SK-N-DZ (cell line): ENCODE measurements around the gene GRPEL1.

ENCODE experiments used
- DNase-seq: peaks from one replicate; pipeline ENCODE4 v3.0.0-alpha.2; 2015; ENCODE audit warnings: low spot score

Gene GRPEL1

DNA sequence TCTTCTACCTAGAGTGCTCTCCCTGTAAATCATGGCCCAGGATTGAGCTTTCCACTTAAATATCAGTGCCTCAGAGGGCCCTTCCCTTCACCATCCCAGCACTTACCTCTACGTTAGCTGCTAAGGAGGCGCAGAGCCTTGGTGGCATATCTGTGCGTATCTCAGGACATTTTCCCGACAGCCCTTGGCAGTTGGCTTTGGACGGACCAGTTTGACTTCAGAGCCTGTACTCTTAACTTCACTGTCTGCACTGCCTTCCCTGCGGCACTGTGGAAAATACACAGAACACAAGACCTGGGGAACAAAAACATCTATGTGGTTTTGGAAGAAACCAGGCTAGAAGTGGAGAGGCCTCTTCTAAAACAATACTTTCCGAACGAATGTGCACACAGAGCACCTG, 22.3 kb downstream of the GRPEL1 start:
- DNase-seq = no peak

DNA sequence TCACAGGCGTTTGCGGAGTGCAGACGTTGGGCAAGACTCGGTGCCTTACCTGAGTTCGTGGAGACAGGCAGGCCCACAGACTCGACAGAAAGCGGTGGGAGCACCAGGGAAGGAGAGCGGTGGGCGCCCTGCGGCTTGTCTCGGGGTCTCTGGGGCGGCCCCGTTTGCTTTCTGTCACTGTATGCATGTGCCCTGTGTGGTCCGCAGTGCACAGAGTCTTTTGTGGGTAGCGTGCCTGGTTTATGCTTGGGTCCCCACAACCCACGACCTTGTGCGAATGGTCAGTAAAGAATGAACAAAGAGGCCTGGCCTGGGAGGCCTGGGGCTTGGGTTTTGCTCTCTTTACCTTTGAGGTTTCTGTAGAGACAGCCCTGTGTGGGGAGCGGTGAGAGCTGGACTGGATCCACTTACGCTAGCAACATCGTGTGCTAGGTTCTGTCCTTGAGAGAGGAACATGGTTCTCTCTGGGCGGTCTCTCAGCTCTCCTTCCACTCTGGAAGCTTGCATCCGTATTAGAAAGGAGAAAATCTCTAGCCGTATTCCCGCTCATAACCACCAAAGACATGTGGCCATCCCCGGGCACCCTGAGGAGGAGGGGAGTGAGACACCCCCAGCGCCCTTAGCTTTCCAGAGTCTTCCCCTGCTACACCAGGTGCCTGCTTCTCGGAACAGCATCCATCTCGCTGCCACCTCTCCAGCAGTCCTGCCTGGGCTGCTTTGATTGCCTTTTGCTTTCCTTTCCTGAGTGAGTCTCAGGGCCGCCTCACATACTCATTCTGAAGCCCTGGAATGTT, 23.5 kb downstream of the GRPEL1 start:
- DNase-seq = no peak

DNA sequence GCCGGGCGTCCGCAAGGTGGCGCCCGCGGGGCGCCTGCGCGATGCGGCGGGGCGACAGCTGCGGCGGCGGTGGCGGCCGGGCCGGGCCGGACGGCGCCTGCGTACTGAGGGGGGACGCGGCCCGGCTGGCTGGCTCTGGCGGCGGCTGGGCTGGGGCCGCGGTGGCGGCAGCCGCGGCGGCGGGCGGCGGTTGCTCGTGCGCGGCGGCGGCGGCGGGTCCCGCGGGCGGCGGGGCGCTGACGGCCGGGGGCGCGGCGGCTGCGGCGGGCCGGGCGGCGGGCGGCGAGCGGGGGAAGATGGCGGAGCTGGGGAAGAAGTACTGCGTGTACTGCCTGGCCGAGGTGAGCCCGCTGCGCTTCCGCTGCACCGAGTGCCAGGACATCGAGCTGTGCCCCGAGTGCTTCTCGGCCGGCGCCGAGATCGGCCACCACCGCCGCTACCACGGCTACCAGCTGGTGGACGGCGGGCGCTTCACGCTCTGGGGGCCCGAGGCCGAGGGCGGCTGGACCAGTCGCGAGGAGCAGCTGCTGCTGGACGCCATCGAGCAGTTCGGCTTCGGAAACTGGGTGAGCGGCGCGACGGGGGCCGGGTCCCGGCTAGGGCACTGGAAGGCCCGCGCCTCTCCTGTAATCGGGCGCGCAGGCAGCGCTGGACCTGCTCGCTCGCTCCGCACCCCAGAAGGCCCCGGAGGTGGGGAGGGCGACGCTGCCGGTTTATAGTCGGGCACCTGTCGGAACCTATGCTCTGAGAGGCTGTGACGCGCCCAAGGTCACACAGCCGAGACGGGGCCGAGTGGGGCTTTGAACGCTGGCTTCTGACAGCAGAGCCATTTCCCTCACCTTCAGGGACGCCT, 24.4 kb downstream of the GRPEL1 start, which contains the start of gene TADA2B:
Gene TADA2B, plus strand, starts transcription at position 89 of the 853 bp plus-strand sequence. Its CDS starts 208 bp downstream, at position 297.
- DNase-seq = peak; percentile 30

DNA sequence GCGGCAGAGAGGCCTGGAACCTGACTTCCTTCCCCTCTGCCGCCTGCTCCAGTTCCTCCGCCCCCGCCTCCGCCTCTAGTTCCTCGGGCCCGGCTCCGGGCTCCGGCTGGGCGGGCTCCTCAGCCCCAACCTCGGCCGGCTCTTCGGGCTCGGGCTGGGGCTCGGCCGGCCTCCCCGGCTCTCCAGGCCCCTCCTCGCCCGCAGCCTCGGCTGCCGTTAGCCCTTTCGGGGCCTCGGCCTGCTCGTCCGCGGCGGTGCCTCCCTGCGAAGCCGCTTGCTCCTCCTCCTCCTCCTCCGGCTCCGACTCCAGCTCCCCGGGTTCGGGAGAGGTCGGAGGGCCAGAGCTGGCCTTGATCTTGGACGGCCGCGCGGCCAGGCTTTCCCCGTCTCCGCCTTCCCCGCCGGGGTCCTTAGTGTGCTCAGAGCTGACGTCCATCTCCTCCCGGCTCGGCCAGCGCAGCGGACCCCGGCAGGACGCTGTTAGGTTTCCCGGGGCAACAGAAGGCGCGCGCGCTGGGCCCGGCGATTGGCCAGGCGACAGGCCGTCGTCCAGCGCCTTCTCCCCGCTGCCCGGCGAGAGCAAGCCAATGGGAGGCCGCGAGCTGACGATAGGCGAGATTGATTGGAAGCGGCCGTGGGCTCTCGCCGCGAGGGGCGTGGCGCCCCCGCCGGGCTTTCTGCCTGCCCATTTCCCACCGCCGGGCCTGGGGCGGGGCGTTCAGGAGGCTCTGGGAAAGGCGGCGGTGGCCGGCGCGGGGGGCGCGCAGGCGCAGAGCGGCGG, 25.2 kb downstream of the GRPEL1 start:
- peak; percentile 96 for DNase-seq

DNA sequence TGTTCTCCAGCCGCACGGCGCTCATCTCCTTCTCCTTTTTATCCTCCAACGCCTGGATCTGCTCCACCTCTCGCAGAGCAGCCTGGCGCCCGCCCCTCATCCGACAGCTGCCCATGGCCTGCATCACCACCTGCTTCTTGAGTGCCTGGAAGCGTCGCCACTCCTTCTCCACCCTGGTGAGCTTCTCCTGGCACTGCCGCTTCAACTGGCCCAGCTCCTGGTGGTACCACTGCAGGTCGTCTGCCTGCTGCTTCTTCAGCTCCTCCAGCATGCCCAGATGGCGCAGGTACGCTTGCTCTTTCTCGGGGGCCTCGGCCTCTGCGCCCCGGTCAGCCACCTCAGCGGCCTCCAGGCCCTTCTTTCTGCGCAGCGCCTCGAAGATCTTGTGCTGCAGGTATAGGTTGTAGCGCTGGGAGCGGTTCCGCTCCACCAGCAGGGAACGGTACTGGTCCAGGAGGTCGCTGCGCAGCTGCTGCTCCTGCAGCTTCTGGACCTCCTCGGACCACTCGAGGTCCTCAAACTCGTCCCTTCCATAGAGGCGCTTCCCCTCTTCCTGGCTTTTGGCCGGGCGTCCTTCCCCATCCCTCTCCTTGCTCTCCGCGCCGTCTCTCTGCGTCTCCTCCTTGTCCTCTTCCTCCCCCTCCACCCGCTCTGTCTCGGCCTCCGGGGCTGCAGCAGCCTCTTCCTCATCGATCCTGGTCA, 25.9 kb downstream of the GRPEL1 start:
- DNase-seq = peak; percentile 42

DNA sequence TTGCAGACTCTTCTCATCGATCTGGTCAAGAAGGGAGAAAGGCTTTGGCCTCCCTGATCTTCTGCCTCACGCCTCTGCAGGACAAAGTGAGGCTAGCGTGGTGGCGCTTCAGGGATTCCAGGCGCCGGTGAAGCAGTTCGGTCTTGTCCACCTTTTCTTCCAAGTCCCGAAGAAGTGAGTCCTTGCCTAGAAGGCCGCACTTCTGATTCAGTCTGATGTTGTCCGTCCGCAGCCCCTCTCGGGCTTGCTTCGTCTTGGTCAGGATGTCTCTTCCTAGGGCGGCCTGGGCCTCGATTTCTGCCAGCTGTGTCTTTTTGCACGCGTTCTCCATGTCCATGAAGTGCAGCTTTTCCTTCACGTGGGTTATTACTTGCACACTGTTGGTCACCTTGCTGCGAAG, 26.6 kb downstream of the GRPEL1 start:
- no peak for DNase-seq

DNA sequence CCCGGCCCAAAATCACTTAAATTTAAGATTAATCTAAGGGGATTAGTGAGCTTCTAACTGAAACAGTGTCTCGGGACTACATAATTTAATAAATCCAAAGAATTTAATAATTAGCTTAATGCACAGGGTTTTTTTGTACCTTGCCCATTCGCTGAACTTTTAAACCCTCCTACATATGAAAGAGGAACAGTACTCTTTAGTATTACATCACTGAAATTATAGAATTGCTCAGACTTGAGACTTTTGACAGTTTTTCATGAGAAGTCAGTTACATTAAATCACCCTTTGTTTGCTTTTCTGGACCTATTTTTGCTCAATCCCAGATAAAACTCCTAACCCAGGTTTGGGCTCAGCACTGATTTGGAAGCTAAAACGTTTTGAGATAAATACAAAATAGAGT, 27.1 kb downstream of the GRPEL1 start:
- DNase-seq = no peak

DNA sequence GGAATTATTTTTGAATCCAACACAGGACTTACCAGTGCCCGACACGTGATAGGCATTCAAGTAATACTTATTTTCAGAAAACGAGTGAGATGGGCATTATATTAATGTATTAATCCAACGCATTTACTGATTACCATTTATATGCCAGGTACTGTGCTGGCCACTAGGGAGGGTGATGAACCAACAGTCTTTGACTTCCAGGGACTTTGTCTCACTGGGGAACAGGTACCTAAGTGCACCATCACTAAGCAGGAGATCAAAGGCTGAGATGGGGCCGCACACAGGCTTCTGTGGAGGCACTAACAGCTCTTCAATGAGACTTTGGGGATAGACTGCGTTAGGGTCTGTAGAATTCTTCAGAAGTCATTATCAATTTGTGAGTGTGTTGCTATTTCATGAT, 30.4 kb downstream of the GRPEL1 start:
- no peak for DNase-seq

DNA sequence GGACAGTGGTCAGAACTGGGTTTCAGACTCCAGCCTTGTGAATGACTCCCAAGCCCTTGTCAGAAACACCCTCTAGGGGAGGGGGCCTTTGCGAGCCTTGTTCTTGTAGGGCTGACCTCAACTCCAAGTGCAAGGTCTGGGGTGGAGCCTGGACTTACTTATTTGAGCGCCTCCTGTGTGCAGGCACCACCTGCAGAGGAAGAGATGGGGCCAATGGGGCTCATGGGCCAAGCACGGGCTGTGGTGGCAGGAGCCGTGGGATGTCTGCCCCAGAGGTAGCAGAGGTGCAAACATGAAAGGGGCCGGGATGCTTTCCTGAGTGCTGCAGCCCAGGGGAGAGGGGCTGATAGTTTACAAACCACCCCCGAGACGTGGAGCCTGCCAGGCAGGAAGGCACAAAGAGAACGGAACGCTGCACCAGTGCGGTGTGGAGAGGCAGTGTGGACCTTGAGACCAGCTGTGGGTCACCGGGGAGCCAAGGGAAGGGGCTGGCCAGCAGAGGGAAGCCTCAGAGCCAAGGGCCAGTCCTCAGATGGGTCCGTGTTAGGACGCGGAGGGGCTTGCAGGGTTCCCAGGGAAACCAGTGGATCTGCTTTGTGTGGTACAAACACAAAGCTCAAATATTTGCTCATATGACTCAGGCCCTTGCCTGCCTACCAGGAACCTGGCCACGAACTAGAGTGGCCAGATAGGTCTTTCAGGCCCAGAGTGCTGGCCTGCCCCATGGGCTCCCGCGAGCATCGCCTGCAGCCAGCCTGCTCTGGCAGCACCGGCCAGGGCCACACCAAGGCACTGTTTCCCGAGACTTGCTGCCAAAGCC, 33.4 kb downstream of the GRPEL1 start:
- DNase-seq = no peak

DNA sequence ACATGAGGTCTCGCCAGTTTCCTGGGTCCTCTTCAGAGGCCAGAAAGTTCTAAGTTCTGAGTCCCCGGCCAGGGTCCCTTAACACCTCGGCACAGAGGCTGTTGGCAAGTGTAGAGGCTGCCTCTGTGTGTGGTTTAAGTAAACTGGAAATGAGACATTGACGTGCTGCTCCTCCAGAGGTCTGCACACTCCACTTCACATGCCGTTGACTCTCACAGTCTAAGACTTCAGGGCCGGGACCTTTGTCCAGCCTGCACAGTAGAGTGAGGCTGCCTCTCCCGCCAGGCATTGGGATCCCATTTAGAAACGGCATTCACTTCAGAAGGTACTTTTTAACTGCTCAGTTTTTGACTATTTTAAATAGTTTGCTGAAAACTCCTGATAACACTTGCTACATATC, 35.3 kb downstream of the GRPEL1 start:
- DNase-seq = no peak

DNA sequence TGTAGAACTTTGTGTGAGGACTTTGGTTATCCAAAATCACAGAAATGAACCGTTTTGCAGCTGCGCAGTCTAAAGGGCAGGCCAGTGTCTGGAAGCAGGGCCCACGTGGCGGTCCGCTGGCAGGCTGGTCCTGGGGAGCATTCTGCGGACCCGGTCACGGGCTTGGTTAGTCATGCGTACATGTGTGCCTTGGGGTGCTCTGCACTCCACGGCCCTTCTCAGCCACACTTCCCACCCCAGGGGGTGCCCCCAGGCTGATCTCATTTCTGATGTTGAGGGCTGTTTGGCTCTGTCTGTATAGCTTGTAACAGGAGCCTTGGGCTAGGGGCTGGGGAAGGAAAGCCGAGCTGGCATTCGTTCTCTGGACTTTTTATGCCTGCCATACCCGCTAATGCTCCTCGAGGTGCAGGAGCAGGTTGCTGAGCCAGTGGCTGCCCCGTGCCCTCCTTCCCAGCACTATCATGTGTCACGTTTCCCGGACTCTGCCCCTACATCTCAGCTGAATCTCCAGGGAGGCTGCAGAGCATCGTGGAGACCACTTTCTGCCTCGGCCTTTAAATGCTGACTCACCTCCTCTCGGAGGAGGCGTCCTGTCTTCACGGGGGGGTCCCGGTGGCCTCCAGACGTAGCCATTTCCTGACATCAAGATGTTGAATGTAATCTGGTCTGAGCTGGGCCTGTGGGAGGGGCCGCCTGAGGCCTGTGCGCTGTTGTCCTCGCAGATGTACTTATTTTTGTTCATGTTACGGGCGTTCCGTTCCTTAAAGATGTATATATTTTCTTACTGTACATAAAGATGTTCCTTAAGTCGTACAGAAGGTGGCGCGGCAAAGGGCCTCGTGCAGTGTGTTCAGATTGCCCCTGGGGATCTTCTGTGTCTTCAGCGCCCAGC, 36.1 kb downstream of the GRPEL1 start:
- DNase-seq = no peak

DNA sequence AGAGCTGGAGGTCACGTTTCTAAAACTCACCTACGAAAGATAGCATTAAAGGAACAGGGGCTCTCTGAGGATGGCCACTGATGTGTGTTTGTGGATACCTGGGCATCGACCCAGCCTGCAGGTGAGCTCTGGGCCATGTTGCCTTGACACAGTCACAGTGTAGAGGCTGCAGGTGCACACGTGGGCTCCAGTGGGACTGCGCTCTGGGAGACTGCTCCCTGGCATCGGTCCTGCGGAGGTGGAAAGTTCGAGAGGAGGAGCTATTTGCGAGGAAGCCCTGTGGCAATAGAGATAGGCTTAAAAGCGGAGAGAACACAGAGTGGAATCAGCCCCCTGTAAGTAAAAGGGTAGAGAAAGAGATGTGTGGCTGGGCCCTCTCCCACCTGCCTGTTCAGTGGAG, 37.0 kb downstream of the GRPEL1 start:
- no peak for DNase-seq

DNA sequence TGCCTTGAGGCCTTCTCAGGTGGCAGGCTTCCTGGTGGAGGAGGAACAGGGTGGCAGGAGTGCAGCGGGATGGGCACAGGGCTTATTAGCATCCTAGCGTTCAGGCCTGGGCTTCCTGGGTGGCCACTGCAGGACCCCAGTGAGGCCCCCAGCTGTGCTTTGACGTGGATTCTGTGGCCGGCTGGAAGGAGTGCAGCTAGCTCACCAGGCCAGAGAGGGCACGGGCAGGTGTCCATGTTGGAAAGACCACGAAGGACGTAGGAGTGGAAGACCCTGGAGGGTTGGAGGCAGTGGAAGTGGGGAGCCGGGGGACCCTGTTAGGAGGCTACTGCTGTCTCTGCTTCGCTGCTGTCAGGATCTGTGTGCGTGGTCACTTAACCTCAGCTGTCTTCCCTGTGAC, 37.9 kb downstream of the GRPEL1 start:
- DNase-seq = no peak

DNA sequence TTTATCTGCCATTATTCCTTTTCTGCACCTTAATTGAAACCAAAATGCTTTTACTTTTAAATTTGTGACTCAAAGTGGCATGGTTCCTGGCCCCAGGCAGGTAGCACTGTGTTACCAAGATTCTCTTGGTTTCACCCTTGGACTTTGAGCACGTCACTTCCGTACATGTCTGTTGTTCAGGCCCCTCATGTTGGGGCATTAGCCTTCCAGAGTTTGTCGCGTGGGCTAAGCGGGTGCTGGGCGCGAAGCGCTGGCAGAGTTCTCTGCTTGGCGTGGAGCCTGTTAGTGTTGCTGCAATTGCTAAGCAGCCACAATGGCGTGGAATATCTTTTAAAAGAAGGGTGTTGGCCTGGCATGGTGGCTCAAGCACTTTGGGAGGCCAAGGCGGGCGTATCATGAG, 38.7 kb downstream of the GRPEL1 start:
- no peak for DNase-seq

DNA sequence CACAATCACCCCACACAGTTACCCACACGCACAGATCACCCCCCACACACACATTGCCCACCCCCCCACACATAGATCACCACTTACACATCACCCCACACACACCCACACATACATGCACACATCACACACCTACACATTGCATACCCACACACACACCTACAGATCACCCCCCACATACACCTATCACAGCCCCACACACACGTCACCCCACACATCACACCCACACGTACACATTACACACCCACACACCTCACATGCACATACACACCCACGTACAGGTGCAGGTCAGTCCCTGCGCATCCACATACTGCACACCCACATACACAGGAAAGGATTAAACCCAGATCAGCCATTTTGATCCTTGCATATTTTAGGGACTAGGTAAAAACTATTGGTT, 40.0 kb downstream of the GRPEL1 start:
- DNase-seq = no peak

DNA sequence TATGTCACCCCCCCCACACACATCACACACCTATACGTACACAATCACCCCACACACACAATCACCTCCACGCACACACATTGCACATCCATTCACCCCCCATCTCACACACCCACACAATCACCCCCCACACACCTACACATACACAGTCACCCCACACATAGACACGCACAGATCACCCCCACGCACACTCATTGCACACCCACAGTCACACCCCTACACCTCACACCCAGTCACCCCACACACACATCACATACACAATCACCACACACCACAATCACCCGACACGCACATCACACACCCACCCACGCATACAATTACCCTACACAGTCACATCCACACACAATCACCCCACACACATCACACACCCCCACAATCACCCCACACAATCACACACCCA, 40.6 kb downstream of the GRPEL1 start:
- no peak for DNase-seq

DNA sequence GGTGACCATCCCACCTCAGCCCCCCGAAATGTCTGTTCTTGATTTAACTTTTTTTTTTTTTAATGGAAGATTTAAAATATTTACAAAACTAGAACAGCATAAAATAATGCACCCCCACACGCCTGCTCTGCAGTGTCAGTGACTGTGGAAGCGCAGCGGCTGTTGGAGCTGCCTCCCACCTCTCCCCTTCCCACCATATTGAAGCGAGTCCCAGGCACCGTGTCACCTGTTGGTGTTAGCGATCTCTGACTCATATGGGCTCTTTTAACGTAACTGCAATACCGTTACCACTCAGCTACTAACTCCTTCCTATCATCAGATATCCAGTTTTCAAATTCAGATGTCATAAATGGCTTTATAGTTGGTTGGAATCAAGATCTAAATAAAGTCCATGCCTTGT, 41.8 kb downstream of the GRPEL1 start:
- DNase-seq = no peak

DNA sequence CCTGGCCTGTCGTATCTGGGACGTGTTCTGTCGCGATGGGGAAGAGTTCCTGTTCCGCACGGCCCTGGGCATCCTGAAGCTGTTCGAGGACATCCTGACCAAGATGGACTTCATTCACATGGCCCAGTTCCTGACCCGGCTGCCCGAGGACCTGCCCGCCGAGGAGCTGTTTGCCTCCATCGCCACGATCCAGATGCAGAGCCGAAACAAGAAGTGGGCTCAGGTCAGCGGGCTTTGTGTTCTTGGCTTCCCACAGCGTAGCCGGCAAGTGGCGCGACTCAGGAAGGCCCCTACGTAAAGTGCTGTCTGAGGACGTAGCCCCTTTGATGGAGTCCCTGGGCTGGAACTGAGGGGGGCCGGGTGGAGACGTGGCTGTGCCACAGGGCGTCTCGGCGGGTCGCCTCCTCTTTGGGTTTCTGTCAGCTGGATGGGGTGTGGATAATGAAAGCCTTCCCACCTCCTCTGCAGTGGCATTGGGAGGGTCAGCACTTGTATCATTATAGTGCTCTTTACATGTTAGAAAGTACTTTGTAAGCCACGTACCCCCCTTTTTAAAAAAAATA, 42.7 kb downstream of the GRPEL1 start:
- DNase-seq = no peak

DNA sequence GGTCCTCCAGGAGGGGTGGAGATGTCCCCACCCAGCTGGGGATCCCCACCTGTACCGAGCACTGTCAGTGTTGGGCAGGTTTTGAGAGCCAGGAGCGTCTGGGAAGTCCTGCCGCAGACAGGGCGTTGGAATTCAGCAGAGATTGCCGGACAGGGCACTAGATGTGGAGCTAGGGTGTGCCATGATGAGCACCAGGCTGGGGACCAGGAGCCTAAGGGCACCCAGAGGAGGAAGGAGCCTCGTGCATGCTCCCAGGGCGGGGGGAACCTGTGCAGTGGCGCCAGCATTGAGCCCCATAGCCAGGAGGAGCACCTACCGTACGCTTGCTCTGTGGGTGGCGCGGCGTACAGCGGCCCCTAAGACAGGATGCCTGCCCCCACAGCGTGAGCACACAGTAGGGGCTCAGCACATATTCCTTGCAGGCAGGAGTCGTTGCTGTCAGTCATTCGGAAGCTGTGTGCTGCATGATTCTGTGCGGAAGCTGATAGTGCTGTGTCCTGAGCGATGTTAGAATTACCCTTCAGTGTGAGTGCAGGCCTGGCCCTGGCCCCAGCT, 43.5 kb downstream of the GRPEL1 start:
- no peak for DNase-seq
